Hematopoietic multipotent progenitor cell treated with erythropoietin and hydrocortisone succinate and interleukin-3 and kit ligand, for 8 days (in vitro differentiated cells): ENCODE data around the gene HS3ST5.

Experiments
- DNase-seq: peaks from one replicate; pipeline ENCODE4 v3.0.0-alpha.2; 2015

HS3ST5 gene, protein sequence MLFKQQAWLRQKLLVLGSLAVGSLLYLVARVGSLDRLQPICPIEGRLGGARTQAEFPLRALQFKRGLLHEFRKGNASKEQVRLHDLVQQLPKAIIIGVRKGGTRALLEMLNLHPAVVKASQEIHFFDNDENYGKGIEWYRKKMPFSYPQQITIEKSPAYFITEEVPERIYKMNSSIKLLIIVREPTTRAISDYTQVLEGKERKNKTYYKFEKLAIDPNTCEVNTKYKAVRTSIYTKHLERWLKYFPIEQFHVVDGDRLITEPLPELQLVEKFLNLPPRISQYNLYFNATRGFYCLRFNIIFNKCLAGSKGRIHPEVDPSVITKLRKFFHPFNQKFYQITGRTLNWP

DNA sequence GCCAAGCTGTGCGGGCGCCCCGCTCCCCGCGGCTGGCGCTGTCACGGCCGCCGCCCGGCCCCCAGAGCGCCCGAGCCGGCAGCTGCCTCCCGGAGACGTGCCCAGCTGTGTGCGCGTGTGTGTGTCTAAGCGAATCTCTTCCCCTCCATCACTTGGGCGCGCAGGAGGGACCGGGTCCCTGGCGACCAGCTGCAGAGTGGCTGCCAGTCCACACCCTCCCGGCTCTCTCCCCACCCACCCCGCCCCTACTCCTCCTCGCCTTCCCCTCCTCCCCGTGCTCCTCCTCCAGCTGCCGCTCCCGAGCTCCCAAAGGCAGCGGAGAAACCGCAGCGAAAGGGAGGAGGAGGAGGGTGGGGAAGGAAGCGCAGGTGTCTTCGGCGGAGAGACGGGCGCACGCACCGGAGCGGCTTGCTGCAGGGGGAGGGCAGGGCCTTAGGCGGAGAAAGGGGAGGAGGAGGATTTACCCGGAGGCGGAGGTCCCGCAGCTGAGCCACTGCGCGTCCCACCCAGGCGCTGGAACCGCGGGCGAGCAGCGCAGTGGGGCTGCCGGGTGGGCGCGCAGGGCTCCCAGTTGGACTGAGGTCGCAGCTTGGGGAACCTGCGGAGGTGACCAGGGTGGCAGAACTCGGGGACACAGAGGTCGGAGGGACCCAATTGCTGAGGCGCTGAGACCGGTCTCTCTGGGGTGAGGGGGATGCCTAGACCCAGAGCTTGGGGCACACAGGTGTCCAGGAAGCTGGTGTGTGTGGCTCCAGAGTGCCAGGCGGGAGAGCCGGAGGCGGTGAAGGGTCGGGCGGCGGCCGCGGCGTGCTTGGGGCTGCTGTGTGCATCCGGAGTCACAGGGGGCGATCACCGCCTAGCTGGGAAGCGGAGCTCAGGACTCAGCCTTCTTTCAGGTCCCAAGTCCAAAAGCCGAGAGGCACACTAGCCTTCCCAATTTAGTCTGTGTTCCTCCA, at the start of gene HS3ST5:
TSS of gene HS3ST5 (minus strand) at position 198 of the 956 bp plus-strand sequence. CDS start 280,178 bp downstream, outside the sequence.
- no peak for DNase-seq

DNA sequence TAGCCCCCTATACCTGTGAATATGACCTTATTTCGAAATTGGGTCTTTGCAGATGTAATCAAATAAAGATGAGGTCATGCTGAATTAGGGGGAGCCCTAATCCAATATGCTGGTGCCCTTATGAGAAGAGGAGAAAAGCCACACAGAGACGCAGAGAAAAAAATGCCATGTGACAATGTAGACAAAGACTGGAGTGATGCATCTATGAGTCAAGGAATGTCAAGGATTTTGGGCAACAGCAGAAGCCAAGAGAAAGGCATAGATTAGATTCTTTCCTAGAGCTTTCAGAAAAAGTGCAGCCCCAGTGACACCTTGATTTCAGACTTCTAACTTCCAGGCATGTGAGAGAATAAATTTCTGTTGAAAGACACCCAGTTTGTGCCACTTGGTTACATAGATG, 47.4 kb upstream of the HS3ST5 start:
- DNase-seq = no peak

DNA sequence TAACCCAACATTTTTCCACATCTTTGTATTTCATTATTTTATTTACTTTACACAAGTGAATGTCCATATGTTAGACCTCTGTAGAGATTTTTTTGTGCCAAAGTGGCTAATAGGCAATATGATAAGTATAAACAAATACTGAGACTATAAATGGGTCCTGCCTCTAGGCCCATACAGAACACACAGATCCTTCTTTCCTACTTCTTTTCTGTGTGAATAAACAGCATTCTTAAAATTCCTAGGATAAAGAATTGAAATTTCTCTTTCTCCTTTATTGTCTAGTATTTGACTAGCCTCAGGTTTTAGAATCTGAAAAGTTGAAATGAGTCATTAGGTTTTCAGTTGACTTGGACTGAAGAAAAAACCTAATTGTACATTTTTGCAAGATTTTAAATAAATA, 46.3 kb upstream of the HS3ST5 start:
- DNase-seq = no peak

DNA sequence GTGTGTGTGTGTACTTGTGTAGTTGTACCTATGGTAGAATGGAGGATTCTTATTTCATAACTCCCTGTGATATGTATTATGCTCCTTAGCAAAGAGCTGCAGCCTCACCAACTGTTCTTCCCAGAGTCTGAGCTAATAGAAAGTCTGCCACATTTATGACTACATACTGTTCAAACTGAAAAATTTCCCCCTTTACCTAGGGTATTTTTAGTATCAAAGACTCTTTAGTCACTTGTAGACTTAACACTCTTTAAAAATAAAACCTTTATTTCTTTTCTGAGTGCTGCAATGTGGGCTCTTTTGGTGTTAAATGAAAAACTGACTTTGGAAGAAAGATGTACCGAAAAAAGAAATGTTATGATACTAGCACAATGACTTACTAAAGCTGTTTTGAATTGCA, 39.6 kb upstream of the HS3ST5 start:
- DNase-seq = no peak

DNA sequence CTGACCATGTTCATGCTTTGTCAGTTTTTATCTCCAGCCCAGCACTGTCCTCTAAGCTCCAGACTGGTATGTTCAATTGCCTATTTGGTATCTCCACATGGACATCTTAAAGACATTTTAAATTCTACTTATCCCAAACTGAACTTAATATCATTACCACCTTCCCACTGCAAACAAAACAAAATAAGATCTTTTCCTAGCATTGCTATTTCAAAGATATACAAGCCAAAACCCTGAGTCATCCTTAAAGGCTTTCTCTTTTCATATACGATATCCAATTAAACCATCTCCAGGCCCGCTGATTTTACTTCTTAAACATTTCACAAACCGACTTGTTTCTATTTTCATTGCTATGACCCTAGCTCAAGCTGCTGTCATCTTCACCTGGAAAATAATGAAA, 35.1 kb upstream of the HS3ST5 start:
- no peak for DNase-seq

DNA sequence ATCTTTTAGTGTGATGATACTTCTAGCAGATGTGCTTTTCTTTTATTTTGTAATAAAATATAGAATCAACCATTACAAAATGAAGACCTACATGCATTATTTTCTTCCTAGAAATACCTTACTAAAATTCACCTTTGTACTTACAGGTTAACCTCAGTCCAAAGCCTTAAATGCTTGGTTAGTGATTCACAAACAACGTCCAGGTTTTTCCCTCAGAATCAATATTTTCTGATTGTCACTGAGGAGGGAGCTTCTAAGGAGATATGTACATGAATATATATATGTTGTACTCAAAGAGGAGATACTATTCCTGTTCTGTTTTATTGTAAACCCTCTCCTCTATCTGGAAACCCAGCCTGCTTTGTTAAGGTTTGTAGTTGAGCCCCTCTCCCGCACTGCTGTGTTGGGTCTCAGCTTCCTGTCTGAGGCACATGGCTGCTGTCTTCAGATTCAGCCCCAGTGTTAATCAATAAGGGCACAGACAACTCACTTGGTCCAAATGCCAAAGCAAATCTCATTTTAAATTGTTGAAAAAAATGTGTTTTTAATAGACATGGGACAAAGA, 33.9 kb upstream of the HS3ST5 start:
- DNase-seq = no peak

DNA sequence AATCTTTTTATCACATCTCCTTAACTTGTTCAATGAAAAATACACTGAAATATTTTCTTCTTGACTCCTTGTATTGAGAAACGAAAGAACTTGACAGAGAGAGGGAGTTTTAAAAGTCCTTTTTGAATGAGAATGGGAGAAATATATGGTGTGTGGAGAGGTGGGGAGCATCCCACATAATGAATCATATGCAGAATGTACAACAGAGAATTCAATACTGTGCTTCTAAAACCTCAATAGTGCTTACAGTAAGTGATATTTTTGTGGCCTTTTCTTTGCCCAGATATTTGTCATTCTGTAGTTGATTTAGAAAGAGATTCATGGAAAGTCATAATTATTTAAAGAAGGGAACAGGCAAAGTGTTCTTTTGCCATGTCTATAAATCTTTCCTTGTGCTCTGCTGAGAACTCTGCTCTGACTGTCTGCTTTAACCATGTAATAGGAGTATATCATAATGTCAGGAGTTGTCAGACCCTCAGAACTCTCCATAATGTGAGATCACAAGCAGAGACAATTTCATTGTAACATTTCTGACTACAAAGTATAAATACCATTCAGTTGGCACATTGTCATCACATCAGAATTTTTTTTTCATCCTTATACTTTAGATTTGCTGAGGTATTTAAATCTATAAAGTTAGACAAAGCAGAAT, 32.8 kb upstream of the HS3ST5 start:
- DNase-seq = no peak

DNA sequence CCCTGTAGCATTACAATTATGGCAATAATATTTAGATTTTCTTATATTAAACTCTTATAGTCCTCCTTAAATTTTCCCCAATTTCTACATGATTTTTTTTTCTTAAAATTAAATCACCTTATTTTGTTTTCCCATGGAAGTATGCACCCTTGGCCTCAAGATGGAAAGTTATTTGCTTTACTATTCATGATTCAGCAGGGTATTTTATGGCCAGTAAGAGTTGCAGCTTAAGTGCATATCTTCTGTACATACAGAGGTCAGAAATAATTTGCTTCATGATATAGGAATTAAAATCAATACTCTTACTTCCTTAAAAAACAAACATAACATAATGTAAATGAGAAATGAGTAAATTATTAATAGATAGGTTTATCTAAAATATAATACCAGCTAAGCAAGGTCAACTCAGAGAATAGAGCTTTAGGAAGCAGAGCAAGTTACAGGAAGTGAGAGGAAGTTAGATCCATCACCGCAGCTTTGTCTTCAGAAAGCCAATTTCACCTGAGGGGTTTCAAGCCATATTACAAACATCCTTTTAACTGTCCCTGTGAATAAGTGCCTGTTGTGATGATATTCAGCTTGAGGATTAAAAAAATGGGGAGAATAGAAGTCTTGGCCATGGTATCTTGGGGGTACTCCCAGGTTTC, 24.6 kb upstream of the HS3ST5 start:
- no peak for DNase-seq

DNA sequence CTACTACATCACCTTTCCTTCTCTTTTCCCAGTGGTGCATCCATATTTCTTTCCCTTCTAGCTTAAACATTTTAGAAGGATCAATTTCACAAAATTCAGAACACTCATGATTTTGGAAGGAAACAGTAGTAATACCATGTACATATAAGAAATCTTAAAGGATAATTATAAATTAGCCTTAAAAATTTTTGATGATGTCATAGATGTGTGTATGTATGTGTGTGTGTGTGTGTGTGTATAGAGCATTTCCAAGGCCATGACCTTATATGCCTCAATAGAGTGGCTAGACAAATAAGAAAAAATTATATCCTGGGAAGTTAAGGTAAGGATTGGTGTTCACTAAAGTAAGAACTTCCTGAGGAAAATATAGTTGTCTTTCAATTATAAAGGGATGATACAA, 24.1 kb upstream of the HS3ST5 start:
- no peak for DNase-seq

DNA sequence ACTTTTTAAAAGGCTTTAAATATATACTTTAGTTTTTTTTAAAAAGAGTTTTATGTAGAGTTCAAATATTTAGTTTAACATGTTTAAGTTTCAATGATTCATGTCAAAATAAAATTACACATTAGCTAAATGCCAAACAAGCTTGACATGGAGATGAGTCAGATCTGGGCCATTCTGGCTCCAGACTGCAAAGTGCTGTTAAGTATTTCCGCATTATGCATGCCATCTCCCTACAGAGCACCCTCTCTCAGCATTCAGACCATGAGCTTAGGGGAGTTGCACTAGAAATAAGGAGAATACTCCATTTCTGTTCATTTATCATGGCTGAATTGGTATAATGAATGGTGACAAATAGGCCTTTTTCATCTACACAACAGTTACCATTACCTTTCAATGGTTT, 21.5 kb upstream of the HS3ST5 start:
- DNase-seq = no peak

DNA sequence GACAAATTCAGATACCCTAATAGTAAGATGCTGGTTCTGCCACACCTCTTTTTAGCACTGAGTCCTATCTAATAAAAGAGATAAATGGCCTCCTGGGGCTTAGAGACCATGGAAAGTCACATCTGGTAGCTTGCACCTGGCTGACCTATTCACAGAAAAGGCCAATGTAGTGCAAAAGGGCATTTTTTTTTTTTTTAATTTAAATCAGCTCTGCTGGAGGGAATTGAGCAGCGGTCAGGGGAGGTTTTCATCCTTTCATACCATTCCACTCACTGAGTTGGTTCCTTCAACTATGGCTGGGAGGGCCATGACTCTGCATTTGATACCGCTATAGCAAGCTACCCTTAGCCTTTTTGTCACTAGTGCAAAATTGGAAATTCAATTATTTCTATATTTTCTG, 20.1 kb upstream of the HS3ST5 start:
- DNase-seq = no peak

DNA sequence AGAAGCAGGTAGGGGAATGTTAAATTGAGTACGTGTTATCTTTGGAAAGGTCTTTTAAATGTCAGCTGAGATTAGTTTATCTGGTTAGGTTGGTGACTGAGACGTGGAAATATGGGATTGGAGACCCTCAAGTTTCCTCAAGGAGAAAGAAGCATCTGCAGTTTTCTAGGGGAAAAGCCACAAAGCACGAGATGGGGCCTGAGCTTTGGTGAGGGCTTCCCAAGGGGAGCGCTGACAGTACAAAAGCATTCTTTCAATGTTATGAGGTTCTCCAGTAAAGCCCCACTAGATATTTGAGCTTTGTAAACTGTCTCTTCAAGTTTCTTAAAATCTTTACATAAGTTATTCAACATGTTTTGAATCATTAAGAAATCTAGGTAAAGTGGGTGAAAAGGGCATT, 19.6 kb upstream of the HS3ST5 start:
- DNase-seq = no peak

DNA sequence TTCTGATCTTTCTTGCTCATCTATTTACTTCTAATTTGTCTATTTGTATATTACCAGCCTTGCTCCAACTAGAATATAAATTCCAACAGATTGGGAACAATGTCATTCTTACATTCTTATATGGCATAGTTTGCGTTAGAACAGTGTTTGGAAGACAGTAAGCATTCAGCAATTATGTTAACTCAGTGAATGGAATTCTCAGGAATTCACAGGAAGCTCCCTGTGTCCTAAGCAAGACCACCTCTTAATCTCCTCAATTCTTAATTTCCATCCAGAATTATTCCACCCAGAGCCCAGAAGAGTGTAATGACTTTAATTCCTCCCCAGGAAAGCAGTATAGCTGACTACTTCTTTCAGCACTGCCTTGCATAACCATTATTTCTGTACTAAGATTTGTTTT, 18.2 kb upstream of the HS3ST5 start:
- DNase-seq = no peak

DNA sequence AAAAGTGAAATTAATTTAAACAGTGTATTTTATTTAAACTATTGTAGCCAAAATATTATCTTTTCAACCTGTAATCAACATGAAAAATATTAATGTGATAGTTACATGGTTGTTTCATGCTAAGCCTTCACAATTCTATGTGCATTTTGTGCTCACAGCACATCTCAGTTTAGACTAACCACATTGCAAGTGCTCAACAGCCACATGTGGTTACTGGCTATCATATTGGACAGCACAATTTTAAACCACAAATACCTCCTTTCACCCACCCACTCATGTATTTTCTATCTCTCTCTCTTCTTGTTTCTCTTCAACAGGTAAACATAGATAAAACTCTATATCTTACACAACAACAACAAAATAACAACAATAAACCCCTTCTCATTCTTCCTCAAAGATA, 12.5 kb upstream of the HS3ST5 start:
- DNase-seq = no peak

DNA sequence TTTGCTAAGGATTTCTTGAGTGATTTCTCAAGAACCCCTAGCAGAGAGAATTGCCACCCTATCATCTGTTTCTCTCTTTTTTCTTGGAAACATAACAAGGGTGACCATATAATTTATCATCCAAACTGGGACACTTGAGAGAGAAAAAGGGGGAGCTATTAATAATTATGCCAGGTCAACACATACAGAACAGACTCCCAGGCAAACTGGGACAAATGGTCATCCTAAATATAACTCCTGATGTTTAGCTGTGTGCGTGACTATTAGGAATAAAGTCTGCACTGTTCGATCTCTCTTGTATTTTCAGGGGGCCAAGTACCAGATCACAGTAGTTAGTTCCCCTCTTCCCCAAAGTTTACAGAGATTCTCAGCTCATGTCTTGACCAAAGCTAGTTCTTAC, 11.7 kb upstream of the HS3ST5 start:
- DNase-seq = no peak

DNA sequence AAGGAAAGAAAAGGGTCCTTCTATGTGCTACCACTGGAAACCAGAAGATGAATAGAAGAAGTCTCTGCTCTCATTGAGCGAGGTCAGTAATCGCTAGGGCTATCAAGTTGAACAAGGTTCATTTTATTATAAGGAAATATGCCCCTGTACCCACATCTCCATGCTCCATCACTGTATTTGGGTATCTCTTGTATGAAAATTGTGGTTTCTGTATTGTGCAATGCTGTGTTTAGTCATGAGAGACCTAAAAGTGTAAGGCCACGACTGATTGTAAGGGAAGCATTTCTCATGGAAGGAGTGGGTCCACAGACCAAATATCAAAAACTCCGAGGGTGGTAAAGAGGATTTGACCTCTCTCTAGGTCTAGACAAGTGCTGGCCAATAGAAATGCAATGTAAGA, 3.6 kb upstream of the HS3ST5 start:
- DNase-seq = no peak

DNA sequence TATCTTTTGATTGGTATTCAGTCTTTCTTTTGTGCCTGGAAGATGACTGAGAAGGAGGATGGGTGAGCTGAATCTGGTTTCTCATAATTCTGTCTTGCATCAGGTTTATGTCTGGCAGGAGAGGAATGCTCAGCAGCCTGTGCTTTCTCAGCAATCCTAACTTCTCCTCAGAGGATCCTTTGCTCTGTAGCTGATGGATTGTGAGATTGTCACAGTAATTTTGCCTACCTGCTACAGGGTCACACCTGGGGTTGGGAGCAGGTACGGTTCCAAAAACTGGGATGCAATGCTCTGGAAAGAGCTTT, 2.1 kb upstream of the HS3ST5 start:
- DNase-seq = no peak

DNA sequence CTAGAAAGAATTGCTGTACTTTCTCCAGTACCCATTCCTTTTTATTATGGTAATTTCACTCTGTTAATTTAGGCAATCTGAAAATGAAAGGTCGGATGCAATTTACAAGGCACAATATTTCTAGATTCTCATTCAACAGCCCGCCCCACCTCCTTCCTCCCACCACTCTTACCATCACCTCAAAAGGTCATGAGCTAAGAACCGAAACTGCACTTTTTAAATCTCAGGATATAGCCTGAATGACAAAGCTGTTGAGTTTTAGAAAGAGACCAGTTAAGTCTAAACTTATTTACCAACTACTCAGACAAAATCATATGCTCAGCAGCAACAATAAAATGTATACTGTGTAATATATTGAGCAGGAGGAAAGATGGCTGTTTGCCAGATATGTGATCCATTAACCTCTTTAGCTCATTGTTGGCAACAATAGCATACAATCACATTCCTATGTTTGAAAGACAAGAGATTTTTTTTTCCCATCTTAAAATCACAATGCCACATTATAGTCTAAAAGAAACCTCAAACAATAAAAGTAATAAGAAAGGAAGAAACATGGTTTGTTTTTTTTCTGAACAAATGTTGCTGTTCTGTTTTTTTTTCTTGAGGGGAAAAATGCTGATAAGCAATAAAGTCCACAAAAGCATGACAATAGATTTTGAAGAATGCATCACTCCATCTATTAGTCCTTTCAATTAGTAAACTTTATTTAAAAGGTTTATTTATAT, 1.6 kb upstream of the HS3ST5 start:
- no peak for DNase-seq

DNA sequence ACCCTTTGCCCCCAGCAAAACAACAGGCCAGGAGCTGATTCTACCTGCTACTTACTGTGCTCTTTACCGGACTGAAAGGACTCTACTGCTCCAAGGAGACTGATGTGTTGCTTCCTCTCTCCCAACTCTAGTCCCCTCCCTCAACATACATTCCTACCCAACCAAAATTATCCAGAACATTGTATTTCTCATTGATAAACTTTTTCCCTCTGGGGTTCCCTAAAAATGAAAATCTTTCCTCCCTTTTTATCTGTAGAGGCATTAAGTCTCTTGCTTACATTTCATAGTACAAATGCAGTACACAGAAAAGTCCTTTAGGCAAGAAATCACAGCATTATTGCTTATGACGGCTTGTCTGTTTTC, 940 bp upstream of the HS3ST5 start:
- no peak for DNase-seq

DNA sequence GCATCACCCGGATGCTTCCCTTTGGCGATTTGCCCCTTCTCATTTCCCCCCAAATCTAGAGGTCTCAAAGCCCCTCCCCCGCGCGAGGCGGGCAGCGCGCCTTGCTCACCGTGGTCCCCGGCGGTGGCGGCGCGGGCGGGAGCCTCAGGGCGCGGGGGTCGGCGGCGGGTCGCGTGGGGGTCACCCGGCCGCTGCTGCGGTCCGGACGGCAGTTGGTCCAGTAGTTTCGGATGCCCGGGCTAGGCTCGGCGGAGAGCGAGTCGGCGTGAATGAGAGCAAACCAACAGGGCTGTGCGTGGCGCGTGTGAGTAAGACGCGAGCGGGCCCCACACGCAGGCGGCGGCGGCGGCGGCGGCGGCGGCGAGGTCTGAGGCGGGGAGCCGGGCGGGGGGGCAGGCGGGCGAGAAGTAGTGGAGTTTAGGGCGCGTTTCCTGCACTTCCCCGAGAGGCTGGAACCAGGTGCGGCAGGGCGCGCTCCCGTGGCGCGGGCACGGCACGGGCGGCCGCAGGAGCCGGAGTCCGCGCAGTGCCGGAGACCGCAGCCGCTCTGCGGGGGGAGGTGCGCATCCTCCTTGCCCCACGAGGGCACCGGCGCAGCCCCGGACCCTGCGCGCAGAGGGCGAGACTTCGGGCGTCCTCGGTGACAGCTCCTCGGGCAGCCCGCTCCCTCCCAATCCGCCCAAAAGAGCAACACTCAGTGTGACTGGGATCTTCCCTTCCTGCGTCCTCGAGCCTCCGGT, 567 bp downstream of the HS3ST5 start:
- no peak for DNase-seq

DNA sequence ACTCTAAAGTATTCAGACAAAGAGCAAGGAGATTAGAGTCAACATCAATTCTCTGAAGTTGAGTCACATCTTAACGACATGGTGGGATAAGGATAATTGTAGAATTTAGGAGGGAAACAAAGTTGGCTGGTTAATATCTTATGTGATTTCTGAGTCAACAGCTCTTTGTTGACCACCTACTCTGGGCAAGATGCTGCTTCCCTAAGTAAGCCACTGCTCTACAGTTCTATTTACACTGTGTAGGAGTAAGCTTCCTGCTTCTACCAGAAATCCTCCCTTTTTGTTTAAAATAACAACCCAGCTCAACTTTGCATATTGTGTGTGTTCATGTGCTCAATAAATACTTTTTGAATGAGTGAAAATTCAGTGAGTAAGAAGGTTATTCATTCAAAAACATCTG, 3.1 kb downstream of the HS3ST5 start:
- DNase-seq = no peak

DNA sequence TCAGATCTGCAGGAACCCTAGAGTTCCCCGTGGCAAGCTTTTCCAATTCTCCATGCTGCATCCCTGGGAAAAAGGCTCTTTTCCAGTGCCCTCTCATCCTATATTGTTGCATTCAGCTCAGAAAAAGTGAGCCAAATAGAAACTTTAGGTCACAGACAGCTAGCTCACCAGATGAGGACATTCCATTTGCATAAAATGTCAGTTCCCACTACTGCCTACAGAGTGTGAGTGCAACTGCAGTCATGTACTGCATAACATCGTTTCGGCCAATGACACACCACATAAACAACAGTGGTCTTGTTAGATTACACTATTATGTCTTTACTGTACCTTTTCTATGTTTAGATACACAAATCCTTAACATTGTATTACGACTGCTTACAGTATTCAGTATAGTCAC, 8.6 kb downstream of the HS3ST5 start:
- no peak for DNase-seq
